GM12878 (cell line): ENCODE data around the gene PRPSAP1. TPM values are rescaled to one million over a fixed set of nuclear protein-coding genes. Genes with fewer than 3 reads are reported as not detected.

Source experiments
- ATAC-seq: fragments of 200-7000 bp; cut with Tn5 transposase; 3 replicates; pipeline ENCODE4 v1.9.1; 2020; ENCODE audit warnings: mild to moderate bottlenecking, moderate library complexity
- BruUV-seq: library from RNA; stranded (reverse); fragments of 400-500 nt; replicated peaks from 2 replicates; lab custom pipeline; 2021; lab: Mats Ljungman, UMichigan
- CTCF ChIA-PET: fragments of 300-600 bp; sonication (Branson Sonifier 250); formaldehyde crosslinking; extraction: SDS; loops from one replicate; lab custom pipeline; 2021; ENCODE audit warnings: inconsistent platforms; lab: Yijun Ruan, JAX
- POLR2A ChIA-PET: fragments of 350-600 bp; formaldehyde crosslinking; extraction: SDS; loops from one replicate; lab custom pipeline; 2021; ENCODE audit warnings: inconsistent platforms; lab: Charles Lee
- RAD21 ChIA-PET: fragments of 300-600 bp; sonication (Branson Sonifier 250); formaldehyde crosslinking; loops from one replicate; lab custom pipeline; 2023; ENCODE audit warnings: antibody characterized with exemption; ENCODE audit not compliant: unreplicated experiment; lab: Charles Lee
- SMC1A ChIA-PET: fragments of 300-600 bp; sonication (Branson Sonifier 250); formaldehyde crosslinking; loops from one replicate; lab custom pipeline; 2023; ENCODE audit not compliant: unreplicated experiment, uncharacterized antibody; lab: Charles Lee
- DNase-seq: peaks from one replicate; pipeline ENCODE4 v3.0.0-alpha.2; 2011; ENCODE audit warnings: low read depth, low spot score
- FAIRE-seq: peaks from 3 replicates; lab custom pipeline; 2011; peaks lifted over from hg19 to GRCh38; lab: Jason Lieb, UNC
- H2AFZ ChIP-seq: 2 replicates; pipeline ENCODE4 v1.6.0; 2011; ENCODE audit warnings: low read depth, low read length, control low read depth; ENCODE audit not compliant: control insufficient read depth
- H3K27ac ChIP-seq: 2 replicates; pipeline ENCODE4 v1.5.1; 2011; ENCODE audit warnings: control low read depth; ENCODE audit not compliant: control insufficient read depth, insufficient read depth
- H3K27me3 ChIP-seq, 2 experiments: replicated peaks in 1 of 2; 2 replicates each; pipeline versions ENCODE4 v1.6.0 to v1.6.1; 2011; ENCODE audit warnings: low read length in 1 of 2; ENCODE audit not compliant: control insufficient read depth in 2 of 2, insufficient read depth in 2 of 2
- H3K36me3 ChIP-seq, 2 experiments: 2 replicates each; pipeline ENCODE4 v1.5.1; 2011; ENCODE audit warnings: low read length in 1 of 2; ENCODE audit not compliant: control insufficient read depth in 2 of 2, insufficient read depth in 2 of 2
- H3K4me1 ChIP-seq: 2 replicates; pipeline ENCODE4 v1.6.1; 2011; ENCODE audit warnings: mild to moderate bottlenecking, low read length, moderate library complexity, mixed read lengths; ENCODE audit not compliant: control insufficient read depth, insufficient read depth
- H3K4me2 ChIP-seq: 2 replicates; pipeline ENCODE4 v1.6.0; 2011; ENCODE audit warnings: control low read depth; ENCODE audit not compliant: control insufficient read depth, insufficient read depth
- H3K4me3 ChIP-seq: fragments of 200-600 bp; sonication (generic); 2 replicates; pipeline ENCODE4 v1.5.1; 2016
- H3K79me2 ChIP-seq: 2 replicates; pipeline ENCODE4 v1.6.0; 2011; ENCODE audit warnings: low read length; ENCODE audit not compliant: control insufficient read depth, insufficient read depth
- H3K9ac ChIP-seq: 2 replicates; pipeline ENCODE4 v1.8.0; 2011; ENCODE audit warnings: low read length, control low read depth, mixed read lengths; ENCODE audit not compliant: control insufficient read depth, insufficient read depth
- H3K9me3 ChIP-seq: replicated peaks from 3 replicates; pipeline ENCODE4 v1.5.1; 2011; ENCODE audit warnings: mild to moderate bottlenecking, low read length; ENCODE audit not compliant: control insufficient read depth, insufficient read depth
- H4K20me1 ChIP-seq: 2 replicates; pipeline ENCODE4 v1.6.0; 2011; ENCODE audit not compliant: control insufficient read depth, insufficient read depth
- IKZF2 ChIP-seq, 2 experiments: fragments of 450-650 bp; IDR thresholded peaks; 2 replicates each; pipeline ENCODE4 v1.6.1; 2017; ENCODE audit warnings: mild to moderate bottlenecking in 2 of 2, moderate library complexity in 2 of 2
- MTA2 ChIP-seq: fragments of 450-650 bp; IDR thresholded peaks from 2 replicates; pipeline ENCODE4 v1.6.1; 2016; ENCODE audit warnings: low read depth, mild to moderate bottlenecking, moderate library complexity
- MYB ChIP-seq: fragments of 150-350 bp; IDR thresholded peaks from 2 replicates; pipeline ENCODE4 v1.6.1; 2014; ENCODE audit warnings: mild to moderate bottlenecking, low read depth, low read length, borderline replicate concordance
- NKRF ChIP-seq: fragments of 450-650 bp; conservative IDR thresholded peaks from 2 replicates; pipeline ENCODE4 v1.6.1; 2017; ENCODE audit warnings: mild to moderate bottlenecking, moderate library complexity
- PKNOX1 ChIP-seq: fragments of 450-650 bp; IDR thresholded peaks from 2 replicates; pipeline ENCODE4 v1.6.1; 2016; ENCODE audit warnings: mild to moderate bottlenecking
- SMARCA5 ChIP-seq: fragments of 450-650 bp; IDR thresholded peaks from 2 replicates; pipeline ENCODE4 v1.6.1; 2017; ENCODE audit warnings: mild to moderate bottlenecking
- SRF ChIP-seq, 2 experiments: IDR thresholded peaks; 2 replicates each; pipeline ENCODE4 v1.6.1; 2011; ENCODE audit warnings: low read depth in 2 of 2, low read length in 2 of 2, mild to moderate bottlenecking in 1 of 2, moderate library complexity in 1 of 2
- TCF3 ChIP-seq: IDR thresholded peaks from 2 replicates; pipeline ENCODE4 v1.6.1; 2012; ENCODE audit warnings: low read depth, mild to moderate bottlenecking, low read length, borderline replicate concordance; ENCODE audit not compliant: insufficient read depth
- WRNIP1 ChIP-seq: IDR thresholded peaks from 2 replicates; pipeline ENCODE4 v1.6.1; 2011; ENCODE audit warnings: low read depth, low read length, improper control_type of control experiment, borderline replicate concordance
- ZZZ3 ChIP-seq: IDR thresholded peaks from 2 replicates; pipeline ENCODE4 v1.6.1; 2011; ENCODE audit warnings: low read depth; ENCODE audit not compliant: control insufficient read depth, insufficient read length
- WGBS: methylation state at CpG from one replicate; pipeline ENCODE4 v1.1.6; 2016; ENCODE audit warnings: low lambda C conversion rate; ENCODE audit not compliant: insufficient replicate concordance, insufficient coverage; ENCODE audit errors: missing lambda C conversion rate; 5-methylcytosine and 5-hydroxymethylcytosine counted together
- in situ Hi-C: fragments of 300-500 bp; cut with MboI; formaldehyde crosslinking; loops from 9 replicates; pipeline ENCODE4 v1.14.3; 2018; ENCODE audit warnings: mixed read lengths
- intact Hi-C: fragments of 100-400 bp; cut with micrococcal nuclease; formaldehyde crosslinking; loops from one replicate; pipeline ENCODE4 v1.14.2; 2022; ENCODE audit not compliant: unreplicated experiment
- polyA plus RNA-seq, 11 experiments: library from polyadenylated mRNA; depleted of rRNA in 4 of 11; unstranded in 6 of 11; stranded (reverse) in 5 of 11; fragments of >200 nt; fragmentation: Nextera tagmentation in 4 of 11; fragmentation: Illumina TruSeq in 1 of 11; extraction: Ambion mirVana in 4 of 11; extraction: Trizol in 1 of 11; gene quantifications; 1 replicate in 1 of 11; 2 replicates in 10 of 11; pipeline versions ENCODE4 v1.2.1 to v1.2.3, GENCODE V29; 2011 to 2016; ENCODE audit warnings: inconsistent platforms in 2 of 11, missing spikeins in 2 of 11, low read depth in 1 of 11
- total RNA-seq, 4 experiments: library from RNA; depleted of rRNA in 3 of 4; stranded (reverse); fragments of >200 nt in 3 of 4; fragmentation: Illumina TruSeq in 1 of 4; extraction: Trizol in 1 of 4; gene quantifications; 2 replicates each; pipeline versions ENCODE4 v1.2.1 to v1.2.3, GENCODE V29; 2013 to 2021

The PRPSAP1 gene
- total and polyA plus RNA-seq, 10 of the 15 experiments (the other 5 are each of a cell fraction or from before 2014, with no cell fraction given): 15.8 to 84.2 (median 44.2) TPM

GRCh38 chr17:76354747-76355310 is 1.1 kb upstream of the PRPSAP1 start (continued):
- TF ChIP-seq IKZF2 (IDR thresholded peaks at IDR 0.05): no peak
- no peak for TF ChIP-seq ZZZ3
- no peak for TF ChIP-seq TCF3
- TF ChIP-seq SRF (IDR thresholded peaks at IDR 0.05; ENCODE audit: low read depth in 2 of 2, low read length in 2 of 2): no peak
- TF ChIP-seq, all 136 proteins: peak for 0

- ChIA-PET POLR2A (interaction anchor here (1.1 to 1.9 kb wide), 3 partner anchors 17 to 80 kb away, joined by 5 to 9 read pairs (median 7); partner anchors contain the start of gene SPHK1), RAD21 (interaction anchor here (0.8 to 1.7 kb wide), 4 partner anchors 30 to 91 kb away, joined by 3 to 8 read pairs (median 6); partner anchors contain the start of gene SPHK1), SMC1A (interaction anchor here (1.1 to 1.3 kb wide), 2 partner anchors 10 to 15 kb away, joined by 3 read pairs; no protein-coding TSS in a partner anchor), CTCF (interaction anchor here (0.8 to 3.4 kb wide), 6 partner anchors 11 to 349 kb away, joined by 3 to 23 read pairs (median 7); partner anchors contain the start of gene SPHK1)
- TF ChIP-seq NKRF (peak; percentile 84), WRNIP1 (0 out of 2 replicates have a peak, but pooled peaks have one; percentile 11), SMARCA5 (peak; percentile 19; the same call in 1 of the 2 replicates), PKNOX1 (0 out of 2 replicates have a peak, but pooled peaks have one; percentile 1), MTA2 (0 out of 2 replicates have a peak, but pooled peaks have one; percentile 7), MYB (no peak)
- Histone ChIP-seq H3K27me3 (no peaks in the 10 kb centered on the region), H3K36me3 (no peaks in the 10 kb centered on the region), H2AFZ (peak overlapping the region; percentile 93), H3K9me3 (no peaks in the 10 kb centered on the region), H3K79me2 (peaks cover 7% of the 10 kb centered on the region), H3K27ac (peak overlapping the region; percentile 91), H3K4me1 (peaks cover 13% of the 10 kb centered on the region), H3K4me3 (peak overlapping the region; percentile 66), H4K20me1 (no peaks in the 10 kb centered on the region), H3K9ac (peak overlapping the region; percentile 79), H3K4me2 (peak overlapping the region; percentile 92)
- intact Hi-C loops (no loop called here), in situ Hi-C loops (no loop called here)
- WGBS: 1% methylated on average over 18 of the region's 18 CpGs
- FAIRE-seq: no peak
- ATAC-seq: no peak
- no TSS peak for BruUV-seq
- no peak for DNase-seq
Observed at GRCh38 chr17:76354317-76354729, 607 bp upstream of the PRPSAP1 start.
